GM19328 (cell line): ENCODE measurements around the gene TP53BP1.

Experiments
- ATAC-seq: cut with Tn5 transposase; IDR thresholded peaks from one replicate; pipeline ENCODE4 v1.9.1; 2021; ENCODE audit warnings: mild to moderate bottlenecking, moderate library complexity; ENCODE audit not compliant: unreplicated experiment

The TP53BP1 gene

DNA sequence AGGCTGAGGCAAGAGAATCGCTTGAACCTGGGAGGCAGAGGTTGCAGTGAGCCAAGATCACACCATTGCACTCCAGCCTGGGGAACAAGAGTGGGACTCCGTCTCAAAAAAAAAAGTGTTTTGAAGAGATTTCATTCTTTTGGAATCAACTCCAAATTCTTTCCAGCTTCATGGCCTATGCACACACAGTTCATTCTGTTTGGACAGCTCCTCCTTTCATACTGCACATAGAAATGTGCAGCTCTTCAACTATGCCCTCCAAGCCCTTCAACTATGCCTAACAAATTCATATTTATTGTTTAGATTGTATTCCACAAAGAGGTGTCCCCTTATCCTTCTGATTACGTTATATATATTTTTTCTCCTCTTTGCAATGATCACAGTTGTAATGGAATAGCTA, 4.2 kb downstream of the TP53BP1 start:
- ATAC-seq = no peak

GRCh38 chr15:43487271-43487895, 5.6 kb downstream of the TP53BP1 start:
- ATAC-seq = no peak

GRCh38 chr15:43484455-43484854, 8.5 kb downstream of the TP53BP1 start:
- ATAC-seq = no peak

GRCh38 chr15:43483297-43484128, 9.4 kb downstream of the TP53BP1 start:
- no peak for ATAC-seq

- no peak for ATAC-seq
Observed at GRCh38 chr15:43473885-43474284, 19.1 kb downstream of the TP53BP1 start.

DNA sequence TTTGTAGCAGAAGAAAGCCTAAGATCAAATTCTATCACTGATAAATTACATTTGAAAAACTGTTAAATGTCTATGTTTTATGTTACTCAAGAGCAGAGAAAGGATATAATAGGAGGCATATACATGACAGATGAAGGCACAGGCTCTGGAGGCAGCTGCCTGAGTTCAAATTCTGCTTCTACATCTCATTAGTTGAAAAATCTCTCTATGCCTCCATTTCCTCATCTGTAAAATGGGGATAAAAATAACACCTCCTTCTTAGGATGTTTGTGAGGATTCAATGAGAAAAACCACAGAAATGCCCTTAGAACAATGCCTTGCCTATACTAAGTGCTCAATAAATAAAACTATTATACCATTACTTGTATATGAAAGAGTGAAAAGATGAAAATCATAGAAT, 21.0 kb downstream of the TP53BP1 start:
- ATAC-seq = no peak

DNA sequence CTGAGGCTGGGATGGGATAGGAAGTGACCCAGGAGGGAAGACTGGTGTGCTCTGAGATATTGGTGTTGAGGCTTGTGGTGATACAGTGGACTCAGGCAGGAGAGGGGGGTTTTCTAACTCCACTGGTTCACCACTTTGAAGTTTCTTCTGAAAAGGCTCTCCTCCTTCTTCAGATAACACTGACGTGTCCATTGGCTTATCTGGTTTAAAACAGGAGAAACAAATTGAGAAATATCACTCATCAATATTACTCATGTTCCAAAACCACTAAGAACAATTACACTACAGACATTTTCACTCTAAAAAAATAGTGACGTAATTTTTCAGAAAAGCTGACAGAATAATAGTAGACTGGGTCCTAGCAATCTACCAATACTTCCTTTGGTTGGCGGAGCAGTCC, 23.1 kb downstream of the TP53BP1 start:
- ATAC-seq = no peak

GRCh38 chr15:43465100-43465499, 27.9 kb downstream of the TP53BP1 start:
- no peak for ATAC-seq

GRCh38 chr15:43463998-43464397, 29.0 kb downstream of the TP53BP1 start:
- no peak for ATAC-seq

GRCh38 chr15:43463507-43463906, 29.4 kb downstream of the TP53BP1 start:
- no peak for ATAC-seq

GRCh38 chr15:43449981-43450380, 43.0 kb downstream of the TP53BP1 start:
- ATAC-seq = no peak

DNA sequence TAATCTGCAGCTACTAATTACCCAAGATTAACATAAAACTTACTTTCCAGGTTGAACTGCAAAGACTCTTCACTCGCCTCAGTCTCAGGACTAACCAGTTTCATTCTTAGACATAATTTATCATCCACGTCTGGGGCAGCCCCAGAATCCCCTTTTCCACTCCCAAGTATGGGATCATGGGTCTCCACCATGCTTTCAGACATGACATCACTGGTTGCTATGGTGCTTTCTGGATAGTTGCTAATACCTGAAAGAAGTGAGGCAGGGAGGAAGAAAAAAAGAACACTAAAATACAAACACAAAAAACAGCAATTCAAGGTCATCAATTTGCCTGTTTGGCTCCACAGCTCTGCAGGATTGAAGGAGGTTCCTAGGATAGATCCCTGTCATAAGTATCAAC, 46.6 kb downstream of the TP53BP1 start:
- no peak for ATAC-seq

DNA sequence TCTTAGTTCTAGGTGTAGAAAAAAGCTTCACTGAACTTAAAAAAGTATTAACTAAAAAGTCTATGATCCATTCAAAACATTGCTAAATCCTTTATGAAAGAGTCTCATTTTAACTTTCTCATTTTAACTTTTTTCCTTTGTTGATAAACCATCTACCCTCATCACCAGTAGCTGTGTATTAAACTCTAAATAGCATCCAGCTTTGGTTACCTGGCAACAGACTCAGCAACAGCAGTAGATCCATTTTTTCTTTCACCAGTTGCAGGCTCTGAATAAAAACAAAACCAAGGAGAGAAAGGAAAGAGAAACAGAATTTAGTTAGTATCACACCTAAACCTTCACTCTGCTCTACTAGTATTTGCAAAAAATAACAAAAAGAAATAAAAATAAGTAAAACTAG, 51.6 kb downstream of the TP53BP1 start:
- no peak for ATAC-seq

DNA sequence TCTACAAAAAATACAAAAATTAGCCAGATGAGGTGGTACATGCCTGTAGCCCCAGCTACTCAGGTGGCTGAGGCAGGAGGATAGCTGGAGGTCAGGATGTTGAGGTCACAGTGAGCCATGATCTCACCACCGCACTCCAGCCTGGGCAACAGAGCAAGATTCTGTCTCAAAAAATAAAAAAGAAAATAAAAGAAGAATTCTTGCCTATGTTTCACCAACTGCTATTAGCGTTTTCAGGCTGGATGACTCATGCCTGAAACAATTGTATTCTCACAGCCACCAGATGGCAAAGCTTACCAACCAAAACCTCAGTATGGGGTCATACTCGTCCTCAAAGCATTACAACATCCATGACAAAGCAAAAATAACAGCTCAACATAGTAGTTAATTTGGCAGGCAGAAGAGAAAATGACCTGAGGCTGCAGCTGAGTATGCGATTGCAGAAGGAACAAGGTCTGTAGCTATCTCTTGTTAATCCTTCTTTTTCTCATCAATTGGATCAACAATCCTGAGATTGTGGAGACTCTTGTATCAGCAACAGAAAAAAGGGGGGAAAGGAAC, 52.2 kb downstream of the TP53BP1 start:
- ATAC-seq = no peak

- no peak for ATAC-seq
Observed at GRCh38 chr15:43439268-43439667, 53.7 kb downstream of the TP53BP1 start.

DNA sequence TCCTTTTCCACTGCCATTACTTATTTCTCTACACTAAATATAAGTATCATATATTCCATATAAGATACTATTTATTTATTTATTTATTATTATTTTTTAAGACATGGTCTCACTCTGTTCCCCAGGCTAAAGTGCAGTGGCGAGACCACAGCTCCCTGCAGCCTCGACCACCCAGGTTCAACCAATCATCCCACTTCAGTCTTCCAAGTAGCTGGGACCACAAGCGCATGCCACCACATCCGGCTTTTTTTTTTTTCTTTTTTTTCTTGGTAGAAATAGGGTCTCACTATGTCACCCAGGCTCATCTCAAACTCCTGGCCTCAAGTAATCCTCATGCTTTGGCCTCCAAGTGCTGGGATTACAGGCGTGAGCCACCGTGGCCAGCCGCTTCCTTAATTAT, 56.6 kb downstream of the TP53BP1 start:
- ATAC-seq = no peak

- no peak for ATAC-seq
Observed at GRCh38 chr15:43434446-43434845, 58.5 kb downstream of the TP53BP1 start.

GRCh38 chr15:43433661-43434303, 59.2 kb downstream of the TP53BP1 start:
- no peak for ATAC-seq

DNA sequence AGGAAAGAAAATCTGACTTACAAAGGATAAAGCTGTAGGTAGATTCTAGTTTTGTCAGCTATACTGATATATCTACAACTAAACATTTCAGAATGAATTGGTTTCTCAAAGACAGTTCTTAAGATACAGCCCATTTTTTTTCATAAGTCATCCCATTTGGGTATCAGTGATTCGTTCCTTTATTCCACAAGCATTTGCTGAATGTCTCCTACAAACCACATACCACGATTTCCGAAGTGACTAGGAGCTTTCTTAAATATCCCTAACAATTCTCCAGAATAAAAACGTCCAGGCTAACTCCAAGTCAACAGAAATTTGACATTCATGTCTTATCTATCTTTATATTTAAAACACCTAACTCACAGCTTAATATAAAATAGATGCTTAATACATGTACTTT, 59.8 kb downstream of the TP53BP1 start:
- no peak for ATAC-seq

GRCh38 chr15:43429687-43430086, 63.3 kb downstream of the TP53BP1 start:
- ATAC-seq = no peak

DNA sequence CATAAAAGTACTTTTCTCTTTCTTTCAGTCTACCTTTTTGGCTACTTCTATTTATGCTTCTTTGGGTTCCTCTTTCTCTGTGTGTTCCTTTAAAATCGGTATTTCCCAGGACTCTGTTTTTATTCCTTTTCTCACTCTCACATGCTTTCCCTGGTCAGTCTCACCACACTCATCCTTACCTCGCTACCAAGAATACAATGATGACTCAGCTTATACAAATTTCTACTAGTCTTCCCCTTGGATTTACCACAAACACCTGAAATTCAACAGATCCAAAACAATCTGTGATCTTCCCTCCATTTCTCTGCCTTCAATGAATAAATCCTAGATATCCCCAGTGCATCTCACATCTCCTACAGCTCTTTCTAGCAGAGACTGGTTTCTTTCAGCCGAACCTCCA, 69.2 kb downstream of the TP53BP1 start:
- no peak for ATAC-seq

DNA sequence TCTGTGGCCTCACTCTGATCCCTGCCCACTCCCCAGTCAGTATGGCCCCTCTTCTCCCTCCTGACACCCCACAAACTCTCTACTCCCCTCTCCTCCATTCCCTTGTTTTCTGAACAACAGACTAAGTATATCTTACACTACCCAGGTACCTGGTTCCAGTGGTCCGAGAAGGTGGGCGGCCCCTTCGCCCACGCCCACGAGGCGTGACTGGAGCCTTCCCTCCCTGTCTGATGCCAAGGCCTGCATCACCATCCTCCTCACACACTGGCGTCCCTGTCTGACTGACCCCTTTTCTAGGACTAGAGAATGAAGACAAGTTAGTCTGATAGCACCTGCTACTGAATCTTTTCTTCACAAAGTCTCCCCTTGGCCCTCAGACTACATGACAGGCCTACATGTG, 72.1 kb downstream of the TP53BP1 start:
- no peak for ATAC-seq
